LoVo (cell line): ENCODE results near the gene CNOT6L.

Source experiments
- DNase-seq: peaks from one replicate; pipeline ENCODE4 v3.0.0-alpha.2; 2016; ENCODE audit warnings: low spot score

CNOT6L gene

GRCh38 chr4:77820649-77821561, 1.7 kb upstream of the CNOT6L start:
- no peak for DNase-seq

GRCh38 chr4:77819843-77820648, 878 bp upstream of the CNOT6L start:
- DNase-seq = peak; percentile 92

- DNase-seq = no peak
Measured at GRCh38 chr4:77819404-77819842, 255 bp upstream of the CNOT6L start.

- DNase-seq = peak; percentile 81
Measured at GRCh38 chr4:77818073-77818601, 1.0 kb downstream of the CNOT6L start.

- DNase-seq = no peak
Measured at GRCh38 chr4:77817304-77818072, 1.7 kb downstream of the CNOT6L start.

GRCh38 chr4:77816546-77816945, 2.6 kb downstream of the CNOT6L start:
- no peak for DNase-seq

GRCh38 chr4:77815636-77816035, 3.5 kb downstream of the CNOT6L start:
- no peak for DNase-seq

GRCh38 chr4:77805840-77806239, 13.3 kb downstream of the CNOT6L start:
- DNase-seq = no peak

GRCh38 chr4:77804471-77804870, 14.7 kb downstream of the CNOT6L start:
- no peak for DNase-seq

- DNase-seq = no peak
Measured at GRCh38 chr4:77802402-77802801, 16.8 kb downstream of the CNOT6L start.

- DNase-seq = no peak
Measured at GRCh38 chr4:77801260-77801608, 17.9 kb downstream of the CNOT6L start.

- no peak for DNase-seq
Measured at GRCh38 chr4:77800483-77801259, 18.5 kb downstream of the CNOT6L start.

- DNase-seq = no peak
Measured at GRCh38 chr4:77800077-77800476, 19.1 kb downstream of the CNOT6L start.

GRCh38 chr4:77798385-77798784, 20.8 kb downstream of the CNOT6L start:
- no peak for DNase-seq

- DNase-seq = no peak
Measured at GRCh38 chr4:77797239-77797638, 21.9 kb downstream of the CNOT6L start.

- DNase-seq = no peak
Measured at GRCh38 chr4:77795326-77795725, 23.8 kb downstream of the CNOT6L start.

- no peak for DNase-seq
Measured at GRCh38 chr4:77790146-77790545, 29.0 kb downstream of the CNOT6L start.

GRCh38 chr4:77788990-77789389, 30.2 kb downstream of the CNOT6L start:
- DNase-seq = no peak

- no peak for DNase-seq
Measured at GRCh38 chr4:77787969-77788368, 31.2 kb downstream of the CNOT6L start.

- no peak for DNase-seq
Measured at GRCh38 chr4:77785669-77786068, 33.5 kb downstream of the CNOT6L start.

GRCh38 chr4:77783895-77784294, 35.3 kb downstream of the CNOT6L start:
- DNase-seq = no peak
